Chondrocyte (in vitro differentiated cells): ENCODE measurements around the gene OR5L1. TPM values are rescaled to one million over a fixed set of nuclear protein-coding genes. Genes with fewer than 3 reads are reported as not detected.

Experiments
- DNase-seq: peaks from one replicate; pipeline ENCODE4 v3.0.0; 2021; ENCODE audit warnings: mixed read lengths, low spot score
- H3K27ac Mint-ChIP-seq: one replicate; pipeline ENCODE4 v1.8.0; 2021; ENCODE audit warnings: mild to moderate bottlenecking, moderate library complexity, mixed read lengths; ENCODE audit not compliant: unreplicated experiment
- H3K27me3 Mint-ChIP-seq: 2 replicates; pipeline ENCODE4 v1.8.0; 2021; ENCODE audit warnings: low read depth, mixed read lengths
- H3K36me3 Mint-ChIP-seq: 2 replicates; pipeline ENCODE4 v1.8.0; 2021; ENCODE audit warnings: low read depth, mixed read lengths
- H3K4me1 Mint-ChIP-seq: 2 replicates; pipeline ENCODE4 v1.8.0; 2021; ENCODE audit warnings: low read depth, mild to moderate bottlenecking, mixed read lengths
- H3K4me3 Mint-ChIP-seq: one replicate; pipeline ENCODE4 v1.8.0; 2021; ENCODE audit warnings: mild to moderate bottlenecking, moderate library complexity, mixed read lengths; ENCODE audit not compliant: unreplicated experiment
- H3K9me3 Mint-ChIP-seq: 2 replicates; pipeline ENCODE4 v1.8.0; 2021; ENCODE audit warnings: low read depth, mixed read lengths
- CTCF ChIP-seq: fragments of 200-600 bp; sonication (generic); IDR thresholded peaks from 2 replicates; pipeline ENCODE4 v1.5.0; 2021; ENCODE audit warnings: antibody characterized with exemption, mild to moderate bottlenecking, moderate library complexity
- total RNA-seq: library from RNA; stranded (reverse); gene quantifications from 3 replicates; pipeline ENCODE4 v1.2.1, GENCODE V29; 2021

OR5L1 gene
- total RNA-seq, 1 donor from 2014 or later: not detected

GRCh38 chr11:55806248-55806647, 4.9 kb upstream of the OR5L1 start:
- no peak for DNase-seq
- TF ChIP-seq CTCF: no peak
- H3K27me3 Mint-ChIP-seq: no peaks in the 10 kb centered on the region
- no peaks in the 10 kb centered on the region for H3K36me3 Mint-ChIP-seq
- no peak overlapping the region for H3K4me3 Mint-ChIP-seq
- H3K4me1 Mint-ChIP-seq: no peaks in the 10 kb centered on the region
- H3K9me3 Mint-ChIP-seq: peaks cover 54% of the 10 kb centered on the region
- H3K27ac Mint-ChIP-seq: no peak overlapping the region

- no peaks in the 10 kb centered on the region for H3K27me3 Mint-ChIP-seq
- no peak for TF ChIP-seq CTCF
- H3K4me3 Mint-ChIP-seq: no peak within 1 kb of the TSS
- no peaks in the 10 kb centered on the region for H3K36me3 Mint-ChIP-seq
- no peaks in the 10 kb centered on the region for H3K4me1 Mint-ChIP-seq
- no peak for DNase-seq
- no peak within 1 kb of the TSS for H3K27ac Mint-ChIP-seq
- peaks cover 41% of the 10 kb centered on the region for H3K9me3 Mint-ChIP-seq
Measured at GRCh38 chr11:55819330-55819729, 8.2 kb downstream of the OR5L1 start, which contains the start of gene OR5D18. OR5D18 (plus strand) TSS chr11:55819630; CDS start chr11:55819630, 0 bp downstream.

GRCh38 chr11:55826919-55827318, 15.8 kb downstream of the OR5L1 start, which contains the start of gene OR5L2:
OR5L2 (plus strand) TSS chr11:55827219; CDS start chr11:55827219, 0 bp downstream.
- no peak for DNase-seq
- H3K9me3 Mint-ChIP-seq: peaks cover 10% of the 10 kb centered on the region
- no peaks in the 10 kb centered on the region for H3K36me3 Mint-ChIP-seq

GRCh38 chr11:55838452-55838851, 27.3 kb downstream of the OR5L1 start, which contains the start of gene OR5D16:
OR5D16 (plus strand) TSS chr11:55838752; CDS start chr11:55838752, 0 bp downstream.
- Mint-ChIP-seq H3K36me3 (no peaks in the 10 kb centered on the region), H3K4me1 (no peaks in the 10 kb centered on the region), H3K27ac (no peak within 1 kb of the TSS), H3K9me3 (peaks cover 32% of the 10 kb centered on the region), H3K27me3 (no peaks in the 10 kb centered on the region), H3K4me3 (no peak within 1 kb of the TSS)
- TF ChIP-seq CTCF: no peak
- no peak for DNase-seq

More at GRCh38 chr11:55826919-55827318, 15.8 kb downstream of the OR5L1 start, which contains the start of gene OR5L2:
- TF ChIP-seq CTCF: no peak
- Mint-ChIP-seq H3K4me1 (no peaks in the 10 kb centered on the region), H3K27me3 (no peaks in the 10 kb centered on the region), H3K4me3 (no peak within 1 kb of the TSS), H3K27ac (no peak within 1 kb of the TSS)

DNA sequence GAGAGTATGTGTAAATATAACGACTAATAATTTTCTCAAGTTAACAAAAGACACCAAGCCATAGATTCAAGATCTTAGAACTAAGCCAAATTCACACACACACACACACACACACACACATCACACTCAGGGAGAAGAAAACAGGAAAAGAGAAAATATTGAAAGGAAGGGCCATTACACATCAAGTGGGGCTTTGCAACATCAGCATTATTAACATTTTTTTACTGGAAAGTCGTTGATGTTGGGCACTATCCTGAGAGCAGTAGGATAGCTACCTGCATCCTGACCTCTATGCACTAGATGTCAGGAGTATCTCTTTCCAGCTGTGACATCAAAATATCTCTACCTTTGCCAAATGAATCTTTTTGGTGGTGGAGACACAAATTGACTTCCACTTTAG, 36.3 kb downstream of the OR5L1 start:
- no peak for DNase-seq
- no peaks in the 10 kb centered on the region for H3K27me3 Mint-ChIP-seq
- no peak overlapping the region for H3K4me3 Mint-ChIP-seq
- TF ChIP-seq CTCF: no peak
- H3K36me3 Mint-ChIP-seq: no peaks in the 10 kb centered on the region
- H3K4me1 Mint-ChIP-seq: no peaks in the 10 kb centered on the region
- peaks cover 20% of the 10 kb centered on the region for H3K9me3 Mint-ChIP-seq
- H3K27ac Mint-ChIP-seq: no peak overlapping the region
